H1 (cell line): ENCODE data around the gene GPR87. TPM values are rescaled to one million over a fixed set of nuclear protein-coding genes. Genes with fewer than 3 reads are reported as not detected.

Experiments
- CTCF ChIA-PET: fragments of 300-600 bp; sonication (Branson Sonifier 250); formaldehyde crosslinking; loops from one replicate; lab custom pipeline; 2021; ENCODE audit not compliant: partially characterized antibody; lab: Charles Lee
- POLR2A ChIA-PET: fragments of 300-600 bp; sonication (Branson Sonifier 250); formaldehyde crosslinking; loops from one replicate; lab custom pipeline; 2021; ENCODE audit warnings: inconsistent platforms; ENCODE audit not compliant: partially characterized antibody; lab: Charles Lee
- DNase-seq, 2 experiments: peaks; one replicate each; pipeline versions ENCODE4 v3.0.0 to v3.0.0-alpha.2; 2010 to 2022; ENCODE audit warnings: low spot score in 2 of 2, low read depth in 1 of 2, mixed read lengths in 1 of 2
- FAIRE-seq: peaks from 2 replicates; lab custom pipeline; 2011; peaks lifted over from hg19 to GRCh38; lab: Jason Lieb, UNC
- H2AFZ ChIP-seq: 2 replicates; pipeline ENCODE4 v1.8.1; 2012; ENCODE audit warnings: low read length, inconsistent platforms
- H2AK5ac ChIP-seq: 2 replicates; pipeline ENCODE4 v1.6.1; 2013; ENCODE audit warnings: low read depth, low read length
- H2BK120ac ChIP-seq: replicated peaks from 2 replicates; pipeline ENCODE3; 2013; ENCODE audit warnings: low read depth, low read length, inconsistent platforms
- H2BK12ac ChIP-seq: 2 replicates; pipeline ENCODE4 v1.6.1; 2013; ENCODE audit warnings: low read depth, low read length
- H2BK15ac ChIP-seq: 2 replicates; pipeline ENCODE4 v1.6.1; 2013; ENCODE audit warnings: low read length
- H2BK20ac ChIP-seq: 2 replicates; pipeline ENCODE4 v1.6.1; 2013; ENCODE audit warnings: low read length
- H2BK5ac ChIP-seq: 2 replicates; pipeline ENCODE4 v1.6.1; 2013; ENCODE audit warnings: low read depth, low read length
- H3K14ac ChIP-seq: 2 replicates; pipeline ENCODE4 v1.6.1; 2013; ENCODE audit warnings: inconsistent platforms; ENCODE audit not compliant: insufficient read length
- H3K18ac ChIP-seq: 2 replicates; pipeline ENCODE4 v1.6.1; 2013; ENCODE audit warnings: low read length; ENCODE audit errors: extremely low read depth
- H3K23ac ChIP-seq: 2 replicates; pipeline ENCODE4 v1.6.1; 2013; ENCODE audit warnings: inconsistent platforms; ENCODE audit not compliant: insufficient read length
- H3K23me2 ChIP-seq: 2 replicates; pipeline ENCODE4 v1.6.1; 2013; ENCODE audit warnings: low read depth, low read length
- H3K27ac ChIP-seq: 2 replicates; pipeline ENCODE4 v1.6.1; 2011; ENCODE audit warnings: low read depth, low read length, inconsistent platforms
- H3K27me3 ChIP-seq, 4 experiments: replicated peaks in 1 of 4; 1 replicate in 1 of 4; 2 replicates in 3 of 4; pipeline versions ENCODE4 v1.6.1 to v1.8.1; 2011 to 2013; ENCODE audit warnings: low read length in 3 of 4, mild to moderate bottlenecking in 3 of 4, inconsistent platforms in 2 of 4, mixed read lengths in 2 of 4, moderate library complexity in 1 of 4; ENCODE audit not compliant: control insufficient read depth in 3 of 4, insufficient read depth in 3 of 4; ENCODE audit errors: extremely low read depth in 1 of 4
- H3K36me3 ChIP-seq, 4 experiments: 2 replicates each; pipeline versions ENCODE4 v1.6.1 to v1.8.1; 2011 to 2013; ENCODE audit warnings: mild to moderate bottlenecking in 4 of 4, low read length in 3 of 4, moderate library complexity in 2 of 4, control low read depth in 1 of 4, inconsistent platforms in 1 of 4; ENCODE audit not compliant: insufficient read depth in 4 of 4, control insufficient read depth in 2 of 4
- H3K4ac ChIP-seq: replicated peaks from 2 replicates; pipeline ENCODE3; 2013; ENCODE audit warnings: low read length, low read depth, mixed read lengths, inconsistent platforms; ENCODE audit not compliant: insufficient read length
- H3K4me1 ChIP-seq, 4 experiments: replicated peaks in 1 of 4; 1 replicate in 1 of 4; 2 replicates in 3 of 4; pipeline versions ENCODE4 v1.6.1 to v1.8.1; 2011 to 2013; ENCODE audit warnings: low read length in 3 of 4, inconsistent platforms in 2 of 4, mixed read lengths in 1 of 4; ENCODE audit not compliant: insufficient read depth in 4 of 4, control insufficient read depth in 3 of 4
- H3K4me2 ChIP-seq, 2 experiments: 2 replicates each; pipeline versions ENCODE4 v1.6.1 to v1.8.1; 2011 to 2013; ENCODE audit warnings: low read depth in 2 of 2, low read length in 2 of 2, control low read depth in 1 of 2, inconsistent platforms in 1 of 2, mild to moderate bottlenecking in 1 of 2; ENCODE audit not compliant: insufficient read depth in 1 of 2
- H3K4me3 ChIP-seq, 4 experiments: fragments of 200-600, 300-600 bp in 1 of 4; sonication (generic), shearing (Covaris generic), sonication (Bioruptor Twin) in 1 of 4; 2 replicates each; pipeline versions ENCODE4 v1.5.1 to v1.8.1; 2011 to 2016; ENCODE audit warnings: low read length in 4 of 4, low read depth in 3 of 4, control low read depth in 2 of 4, inconsistent platforms in 2 of 4, mild to moderate bottlenecking in 2 of 4, mixed read lengths in 1 of 4, moderate library complexity in 1 of 4; ENCODE audit not compliant: insufficient read depth in 2 of 4; ENCODE audit errors: extremely low read depth in 1 of 4
- H3K56ac ChIP-seq: replicated peaks from 2 replicates; pipeline ENCODE3; 2013; ENCODE audit warnings: low read depth, mild to moderate bottlenecking, mixed read lengths, low read length, inconsistent platforms; ENCODE audit not compliant: insufficient read length
- H3K79me1 ChIP-seq: 2 replicates; pipeline ENCODE4 v1.6.1; 2013; ENCODE audit warnings: low read depth, low read length, control low read depth
- H3K79me2 ChIP-seq, 2 experiments: 2 replicates each; pipeline versions ENCODE4 v1.6.1 to v1.8.1; 2012 to 2013; ENCODE audit warnings: low read length in 2 of 2, mild to moderate bottlenecking in 2 of 2, inconsistent platforms in 1 of 2; ENCODE audit not compliant: insufficient read depth in 2 of 2, control insufficient read depth in 1 of 2
- H3K9ac ChIP-seq, 4 experiments: replicated peaks in 1 of 4; 1 replicate in 1 of 4; 2 replicates in 3 of 4; pipeline versions ENCODE4 v1.6.1 to v1.8.1; 2011 to 2013; ENCODE audit warnings: low read depth in 3 of 4, low read length in 3 of 4, control low read depth in 2 of 4, mild to moderate bottlenecking in 2 of 4, moderate library complexity in 2 of 4, inconsistent platforms in 1 of 4; ENCODE audit errors: extremely low read depth in 1 of 4
- H3K9me3 ChIP-seq, 2 experiments: 2 replicates each; pipeline versions ENCODE4 v1.6.1 to v1.8.1; 2012 to 2013; ENCODE audit warnings: mild to moderate bottlenecking in 2 of 2, moderate library complexity in 2 of 2, control low read depth in 1 of 2, inconsistent platforms in 1 of 2, low read depth in 1 of 2, low read length in 1 of 2, mixed read lengths in 1 of 2; ENCODE audit not compliant: insufficient read depth in 2 of 2
- H4K20me1 ChIP-seq, 2 experiments: replicated peaks in 1 of 2; 2 replicates each; pipeline versions ENCODE3 to v1.8.1; 2011 to 2013; ENCODE audit warnings: inconsistent platforms in 2 of 2, low read length in 2 of 2, mild to moderate bottlenecking in 1 of 2; ENCODE audit not compliant: insufficient read depth in 2 of 2, control insufficient read depth in 1 of 2
- H4K5ac ChIP-seq: 2 replicates; pipeline ENCODE4 v1.6.1; 2013; ENCODE audit warnings: low read length, low read depth, mixed read lengths, inconsistent platforms; ENCODE audit not compliant: insufficient read length
- H4K8ac ChIP-seq: 2 replicates; pipeline ENCODE4 v1.8.0; 2013; ENCODE audit warnings: mild to moderate bottlenecking, moderate library complexity, low read length, inconsistent platforms; ENCODE audit not compliant: insufficient read depth; ENCODE audit errors: extremely low read depth
- H4K91ac ChIP-seq: replicated peaks from 2 replicates; pipeline ENCODE3; 2013; ENCODE audit warnings: low read length, mixed read lengths, inconsistent platforms; ENCODE audit not compliant: insufficient read length
- ASH2L ChIP-seq: fragments of 200-600, 300-600 bp; sonication (generic); IDR thresholded peaks from one replicate; pipeline ENCODE4 v1.7.1; 2017; ENCODE audit warnings: low read length
- MAX ChIP-seq: IDR thresholded peaks from 2 replicates; pipeline ENCODE4 v1.6.1; 2012; ENCODE audit warnings: inconsistent platforms
- TEAD4 ChIP-seq: IDR thresholded peaks from 2 replicates; pipeline ENCODE4 v1.6.1; 2012; ENCODE audit warnings: low read depth, low read length, inconsistent platforms, mixed read lengths
- polyA plus RNA-seq, 7 experiments: library from polyadenylated mRNA; depleted of rRNA in 3 of 7; stranded (reverse) in 5 of 7; unstranded in 2 of 7; fragments of >200 nt in 5 of 7; fragments of 200-250 nt in 2 of 7; gene quantifications; 1 replicate in 5 of 7; 2 replicates in 1 of 7; 4 replicates in 1 of 7; pipeline versions ENCODE4 v1.2.1 to v1.2.3, GENCODE V29; 2011 to 2013; ENCODE audit warnings: missing spikeins in 2 of 7, mixed read lengths in 2 of 7
- total RNA-seq: library from RNA; stranded (reverse); fragmentation: NEBNext Ultra II Directional; extraction: Animal tissue kit (Norgen Biotek cat#: 25700); gene quantifications from 2 replicates; pipeline ENCODE4 v1.2.1, GENCODE V29; 2021

GPR87 gene
- total and polyA plus RNA-seq, 2 of the 8 experiments (the other 6 are each of a cell fraction or from before 2014, with no cell fraction given): 0.05 TPM; not detected in 1

GRCh38 chr3:151307131-151307530, 9.5 kb downstream of the GPR87 start:
- Histone ChIP-seq H3K23me2 (no peaks in the 10 kb centered on the region), H3K23ac (no peak overlapping the region), H2BK12ac (no peak overlapping the region), H3K79me1 (no peaks in the 10 kb centered on the region), H3K56ac (no peak overlapping the region), H2BK15ac (no peak overlapping the region), H3K9me3 (no peaks in the 10 kb centered on the region), H4K20me1 (peaks cover 0 to 2% of the 10 kb centered on the region in 2 experiments), H3K36me3 (no peaks in the 10 kb centered on the region), H2AK5ac (no peak overlapping the region), H3K27me3 (0 out of 7 replicates have a peak, but pooled peaks cover 0 to 3% (median 0%) of the 10 kb centered on the region in 4 experiments), H3K79me2 (no peaks in the 10 kb centered on the region), H4K91ac (no peak overlapping the region), H3K4me3 (no peak overlapping the region), H3K18ac (no peak overlapping the region), H3K27ac (no peak overlapping the region), H2BK120ac (no peak overlapping the region), H3K9ac (no peak overlapping the region), H3K14ac (no peak overlapping the region), H3K4me2 (peak overlapping the region in 1 of 2 experiments; percentile 36; a peak in 1 of 4 replicates), H2BK20ac (no peak overlapping the region), H2AFZ (no peak overlapping the region), H4K8ac (no peak overlapping the region), H4K5ac (no peak overlapping the region), H2BK5ac (no peak overlapping the region), H3K4me1 (peaks cover 7 to 28% (median 16%) of the 10 kb centered on the region in 4 experiments), H3K4ac (no peak overlapping the region)
- ChIA-PET CTCF (interaction anchor here (0.7 to 1.5 kb wide), 9 partner anchors 9 to 505 kb away, joined by 3 to 5 read pairs (median 3); partner anchors contain the start of gene GPR87), POLR2A (no interaction called here)
- TF ChIP-seq ASH2L (no peak), TEAD4 (0 out of 2 replicates have a peak, but pooled peaks have one; percentile 11), MAX (no peak)
- DNase-seq: no peak
- FAIRE-seq: no peak
